GM19468 (cell line): ENCODE data around the gene MYCBP2.
"Not testable (repeated sequence)": the region's sequence is repeated elsewhere in the genome, so short reads cannot be mapped to it uniquely, and the experiment has no call there.

Source experiments
- ATAC-seq: cut with Tn5 transposase; IDR thresholded peaks from one replicate; pipeline ENCODE4 v1.9.1; 2021; ENCODE audit warnings: mild to moderate bottlenecking, moderate library complexity, moderate number of reproducible peaks; ENCODE audit not compliant: unreplicated experiment; ENCODE audit errors: extremely low read depth

MYCBP2 gene

DNA sequence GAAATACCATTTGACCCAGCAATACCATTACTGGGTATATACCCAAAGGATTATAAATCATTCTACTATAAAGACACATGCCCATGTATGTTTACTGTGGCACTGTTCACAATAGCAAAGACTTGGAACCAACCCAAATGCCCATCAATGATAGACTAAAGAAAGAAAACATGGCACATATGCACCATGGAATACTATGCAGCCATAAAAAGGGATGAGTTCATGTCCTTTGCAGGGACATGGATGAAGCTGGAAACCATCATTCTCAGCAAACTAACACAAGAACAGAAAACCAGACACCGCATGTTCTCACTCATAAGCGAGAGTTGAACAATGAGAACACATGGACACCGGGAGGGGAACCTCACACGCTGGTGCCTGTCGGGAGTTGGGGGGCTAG, 317.2 kb downstream of the MYCBP2 start:
- not testable (repeated sequence) for ATAC-seq

DNA sequence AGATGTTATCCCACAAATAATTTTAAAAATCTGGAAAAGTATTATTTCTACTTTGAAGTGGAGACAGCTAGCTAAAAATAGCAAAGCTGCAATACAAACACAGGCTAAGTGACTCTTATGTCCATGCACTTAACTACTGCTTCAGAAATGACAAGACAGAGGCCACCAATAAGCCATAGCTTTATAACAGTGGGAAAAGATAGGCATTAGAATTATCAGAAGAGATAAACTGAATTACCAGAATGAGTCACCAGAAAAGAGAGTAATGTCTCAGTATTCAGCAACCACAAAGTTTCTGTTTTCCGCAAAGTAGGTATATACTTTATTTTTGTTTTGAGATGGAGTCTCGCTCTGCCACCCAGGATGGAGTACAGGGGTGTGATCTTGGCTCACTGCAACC, 317.9 kb downstream of the MYCBP2 start:
- ATAC-seq = peak; percentile 32

GRCh38 chr13:77008337-77008736, 318.6 kb downstream of the MYCBP2 start:
- ATAC-seq = not testable (repeated sequence)

- ATAC-seq = no peak
These were observed 324.2 kb downstream of the MYCBP2 start for GRCh38 chr13:77002590-77003190.

DNA sequence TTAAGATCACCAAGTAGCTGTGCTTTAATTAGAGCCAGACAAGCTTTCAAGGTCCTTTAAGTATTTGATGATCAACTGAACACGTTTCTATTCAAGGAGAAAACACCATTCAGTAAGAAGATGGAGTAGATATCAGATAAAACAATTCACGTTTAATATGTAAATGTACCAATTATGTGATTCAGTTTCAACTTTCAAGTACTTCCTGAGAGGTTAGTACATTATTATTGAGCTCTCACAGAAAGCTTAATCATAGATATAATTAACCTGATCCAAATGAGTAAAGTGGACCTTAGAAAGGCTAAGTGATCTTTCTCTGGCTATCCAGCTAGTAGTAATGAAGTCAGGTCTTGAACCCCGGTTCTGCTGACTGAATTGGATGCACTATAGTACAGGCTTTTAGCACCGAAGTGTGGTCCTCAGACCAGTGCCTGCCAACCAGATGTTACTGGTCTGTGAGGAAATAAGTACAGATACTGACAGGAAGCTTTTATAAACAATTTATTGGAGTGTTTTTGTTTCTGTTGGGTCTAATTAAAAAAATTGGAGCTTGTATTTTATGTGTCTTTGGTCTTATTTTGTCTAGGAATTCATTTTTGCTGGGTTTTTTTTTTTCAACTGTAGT, 324.8 kb downstream of the MYCBP2 start:
- no peak for ATAC-seq

- no peak for ATAC-seq
These were observed 325.4 kb downstream of the MYCBP2 start for GRCh38 chr13:77001540-77001939.

GRCh38 chr13:77000475-77000874, 326.4 kb downstream of the MYCBP2 start:
- ATAC-seq = no peak
